AG20443 (cell line): Measurements from ENCODE around the gene KCNJ1.

ENCODE experiments used
- DNase-seq: peaks from one replicate; pipeline ENCODE4 v3.0.0; 2012; ENCODE audit warnings: low spot score, mixed read lengths

The KCNJ1 gene

DNA sequence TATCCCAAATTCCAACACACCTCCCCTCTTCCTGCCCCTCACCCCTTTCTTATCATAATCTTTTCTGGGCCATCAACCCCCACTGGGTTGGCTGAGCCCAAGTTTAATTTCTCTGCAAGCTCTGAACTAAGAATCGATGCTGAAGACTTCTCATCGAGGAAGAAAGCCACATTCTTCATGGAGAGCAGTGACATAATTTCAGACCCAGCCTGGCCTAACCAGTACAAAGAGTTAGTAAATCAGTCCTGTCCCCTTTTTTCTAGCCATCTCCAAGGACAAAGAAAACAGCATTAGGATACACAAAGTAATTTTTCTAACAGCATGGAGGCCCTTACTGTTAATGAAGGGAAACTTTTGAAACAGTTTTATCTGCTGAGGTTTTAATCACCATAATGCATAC is 45.0 kb downstream of the KCNJ1 start:
- no peak for DNase-seq

DNA sequence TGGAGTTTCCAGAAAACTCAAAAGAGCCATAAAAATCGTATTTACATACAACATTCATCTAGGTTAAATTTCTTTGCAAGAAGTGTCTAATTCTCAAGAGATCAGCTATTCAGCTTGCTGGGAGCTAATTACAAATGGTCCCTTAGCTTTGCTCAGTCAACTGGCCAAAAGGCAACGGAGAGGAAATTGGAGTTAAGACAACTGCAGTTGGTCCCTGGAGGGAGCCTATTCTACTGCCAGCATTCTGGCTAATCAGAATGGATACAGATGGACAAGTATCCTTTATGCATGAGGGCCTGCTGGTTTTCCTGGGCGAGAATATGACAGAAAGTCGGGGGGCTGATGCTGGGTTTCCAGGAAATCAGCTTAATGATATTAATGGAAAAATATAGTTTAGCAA is 45.5 kb downstream of the KCNJ1 start:
- DNase-seq: no peak

DNA sequence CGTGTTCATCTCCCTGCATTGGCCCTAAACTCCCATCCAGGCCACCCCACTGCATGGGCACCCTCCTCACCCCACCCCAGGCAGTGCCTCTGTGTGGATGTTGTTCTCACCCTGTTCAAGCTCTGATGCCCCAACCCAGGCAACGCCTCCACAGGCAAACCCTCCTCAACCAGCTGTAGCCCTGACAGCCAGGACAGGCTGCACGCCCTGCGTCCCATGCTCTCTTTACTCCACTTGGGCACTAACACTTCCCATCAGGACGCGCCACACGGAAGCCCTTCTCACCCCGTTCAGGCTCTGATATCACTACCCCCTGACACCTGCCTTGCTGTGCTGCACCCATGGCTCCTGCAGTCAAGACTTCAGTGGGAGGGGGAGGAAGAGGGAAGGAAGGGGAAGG is 47.9 kb downstream of the KCNJ1 start:
- DNase-seq: no peak

DNA sequence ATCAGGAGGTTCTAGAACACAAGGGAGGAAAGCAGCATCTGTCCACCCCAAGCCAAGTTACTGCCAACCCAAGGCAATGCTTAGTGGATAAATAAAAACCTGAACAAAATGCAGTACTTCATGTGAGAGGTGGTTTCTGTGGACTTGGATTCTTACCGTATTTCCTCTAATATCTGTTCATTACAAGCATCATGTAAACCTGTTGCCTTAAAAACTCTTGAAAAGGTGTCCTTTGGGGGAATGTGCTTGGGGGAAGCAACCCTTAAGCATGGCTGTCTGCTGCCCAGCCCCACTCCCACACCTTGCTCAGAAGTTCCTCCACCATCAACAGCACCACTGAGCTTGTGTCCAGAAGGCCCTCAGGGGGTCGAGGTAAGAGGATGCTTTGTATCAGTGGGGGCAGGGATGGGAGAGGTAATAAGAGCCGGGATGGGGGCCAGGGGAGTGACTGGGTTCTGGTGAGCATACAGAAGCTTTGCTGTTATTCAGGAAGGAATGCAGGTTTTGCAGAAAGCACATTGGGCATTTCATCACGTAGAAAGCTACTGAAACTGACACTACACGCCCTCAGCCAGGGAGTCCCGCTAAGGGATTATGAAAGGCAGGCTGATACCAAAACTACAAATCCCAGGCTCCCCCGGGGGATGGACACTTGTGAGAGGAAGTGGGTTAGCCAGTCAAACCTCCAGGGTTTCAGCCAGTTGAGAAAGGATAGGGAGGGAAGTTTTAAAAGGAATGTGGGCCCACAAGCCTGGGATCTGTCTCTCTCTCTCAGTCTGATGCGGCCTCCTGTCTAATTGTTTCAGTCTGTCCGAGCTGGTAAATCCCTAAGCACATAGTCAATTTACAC is 52.0 kb downstream of the KCNJ1 start:
- DNase-seq: peak; percentile 94

DNA sequence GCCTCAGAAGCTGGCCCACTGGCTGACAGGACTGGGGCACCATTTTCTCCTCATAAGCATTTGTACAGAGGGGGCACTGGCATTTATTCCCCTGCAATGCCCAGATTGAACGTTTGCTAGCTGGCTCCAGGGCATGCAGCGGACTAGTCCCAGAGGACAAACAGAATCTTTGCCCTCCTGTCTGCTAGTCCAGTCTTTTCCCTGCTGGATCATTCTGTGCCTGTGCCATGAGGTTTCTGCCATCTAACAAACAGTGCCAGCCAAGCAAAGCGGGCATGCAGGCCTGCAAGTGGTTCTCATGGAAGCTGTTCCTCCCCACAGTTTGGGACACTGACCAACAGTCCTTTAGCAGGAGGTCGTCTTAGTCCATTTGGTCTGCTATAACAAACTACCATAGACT is 53.4 kb downstream of the KCNJ1 start:
- DNase-seq: no peak

DNA sequence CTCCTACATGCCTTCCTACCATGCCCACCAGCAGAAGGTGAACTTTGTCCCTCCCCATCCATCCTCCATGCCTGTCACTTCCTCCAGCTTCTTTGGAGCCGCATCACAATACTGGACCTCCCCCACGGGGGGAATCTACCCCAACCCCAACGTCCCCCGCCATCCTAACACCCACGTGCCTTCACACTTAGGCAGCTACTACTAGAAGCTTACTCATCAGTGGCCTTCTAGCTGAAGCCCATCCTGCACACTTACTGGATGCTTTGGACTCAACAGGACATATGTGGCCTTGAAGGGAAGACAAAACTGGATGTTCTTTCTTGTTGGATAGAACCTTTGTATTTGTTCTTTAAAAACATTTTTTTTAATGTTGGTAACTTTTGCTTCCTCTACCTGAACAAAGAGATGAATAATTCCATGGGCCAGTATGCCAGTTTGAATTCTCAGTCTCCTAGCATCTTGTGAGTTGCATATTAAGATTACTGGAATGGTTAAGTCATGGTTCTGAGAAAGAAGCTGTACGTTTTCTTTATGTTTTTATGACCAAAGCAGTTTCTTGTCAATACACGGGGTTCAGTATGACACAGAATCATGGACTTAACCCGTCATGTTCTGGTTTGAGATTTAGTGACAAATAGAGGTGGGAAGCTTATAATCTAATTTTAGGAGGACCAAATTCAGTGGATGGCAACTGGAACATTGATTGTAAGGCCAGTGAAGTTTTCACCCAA is 56.1 kb downstream of the KCNJ1 start:
- no peak for DNase-seq

DNA sequence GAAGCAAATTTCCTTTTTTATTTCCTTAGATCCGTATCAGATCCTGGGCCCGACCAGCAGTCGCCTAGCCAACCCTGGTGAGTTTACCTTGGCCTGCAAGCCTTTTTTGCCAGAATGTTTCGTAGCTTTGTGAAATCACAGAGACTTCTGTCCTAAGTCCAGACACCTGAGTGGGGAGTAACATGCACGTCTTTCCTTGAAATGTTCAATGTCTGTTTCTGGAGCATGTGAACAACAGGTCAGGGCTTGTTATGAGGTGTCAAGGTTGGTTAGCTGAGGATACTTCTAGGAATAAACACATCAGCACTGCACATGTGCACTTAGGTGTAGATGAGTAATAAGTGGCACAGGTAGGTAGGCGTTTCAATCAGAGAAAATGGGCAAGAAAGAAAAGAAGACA is 58.0 kb downstream of the KCNJ1 start:
- no peak for DNase-seq

DNA sequence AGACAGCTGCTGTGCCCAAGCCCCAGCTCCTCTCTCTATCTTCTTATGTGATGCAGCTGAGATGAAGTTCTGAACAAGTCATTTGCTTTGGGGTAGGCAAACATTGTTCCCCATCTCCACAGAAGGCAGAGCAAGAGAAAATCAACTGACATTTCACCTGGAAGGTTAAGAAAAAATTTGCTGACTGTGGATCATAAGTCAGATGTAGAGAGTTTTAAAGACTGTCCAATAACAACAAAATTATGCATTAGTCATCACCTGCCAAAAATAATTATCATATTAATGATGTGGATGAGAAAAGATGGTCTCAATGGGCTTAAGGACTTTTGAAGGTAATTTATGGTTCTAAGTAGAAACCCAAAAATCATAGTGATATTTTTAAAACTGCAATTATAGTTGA is 59.2 kb downstream of the KCNJ1 start:
- DNase-seq: no peak

DNA sequence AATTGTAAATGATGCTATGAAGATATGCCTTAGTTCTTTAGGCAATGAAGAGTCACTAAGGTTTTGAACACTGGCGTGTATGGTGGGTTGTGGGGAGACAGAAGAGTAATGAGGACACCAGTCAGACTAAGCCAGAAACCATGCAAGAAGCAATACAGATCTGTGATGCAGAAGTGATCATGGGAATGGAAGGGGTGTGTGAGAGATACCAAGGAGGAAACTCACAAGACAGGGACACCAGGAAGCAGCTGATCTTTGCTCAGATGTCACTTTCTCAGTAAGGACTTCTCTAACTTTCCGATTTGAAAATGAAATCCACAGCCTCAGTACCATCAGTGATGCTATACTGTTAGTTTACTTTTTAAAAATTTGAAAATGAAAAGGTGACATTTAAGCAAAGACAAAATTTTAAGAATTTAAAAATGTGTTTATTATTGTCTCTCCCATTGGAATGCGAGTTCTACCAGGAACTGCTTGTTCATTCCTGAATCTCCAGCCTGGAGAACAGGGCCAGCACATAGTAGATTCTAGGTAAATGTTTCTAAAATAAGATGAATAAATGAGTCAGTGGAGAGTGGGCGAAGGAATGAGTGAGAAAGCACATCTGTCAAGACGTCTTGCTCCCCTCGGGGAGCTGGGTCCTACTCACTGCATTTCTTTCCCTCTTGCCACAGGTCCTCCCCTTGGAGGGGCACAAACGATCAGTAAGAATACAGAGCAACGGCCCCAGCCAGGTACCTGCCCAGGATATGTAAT is 60.4 kb downstream of the KCNJ1 start:
- no peak for DNase-seq

DNA sequence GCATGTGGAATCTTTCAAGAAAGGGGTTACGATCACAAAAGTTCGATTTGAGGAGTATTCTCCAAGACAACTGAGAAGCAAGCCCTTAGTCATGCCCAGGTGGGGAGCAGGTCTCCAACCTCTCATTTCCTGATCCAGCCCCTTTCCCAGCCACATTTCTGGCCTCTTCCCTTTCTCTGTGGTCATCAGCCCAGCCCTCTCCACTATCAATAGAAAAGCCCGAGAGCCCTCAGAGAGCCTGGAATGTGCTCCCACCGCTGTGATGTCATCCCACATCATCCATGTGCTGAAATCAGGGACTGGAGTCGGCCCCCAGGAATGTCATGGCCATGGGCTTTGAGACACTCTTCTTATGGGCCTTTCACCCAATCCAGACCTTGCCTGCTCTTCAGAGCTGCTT is 62.6 kb downstream of the KCNJ1 start:
- peak; percentile 40 for DNase-seq

DNA sequence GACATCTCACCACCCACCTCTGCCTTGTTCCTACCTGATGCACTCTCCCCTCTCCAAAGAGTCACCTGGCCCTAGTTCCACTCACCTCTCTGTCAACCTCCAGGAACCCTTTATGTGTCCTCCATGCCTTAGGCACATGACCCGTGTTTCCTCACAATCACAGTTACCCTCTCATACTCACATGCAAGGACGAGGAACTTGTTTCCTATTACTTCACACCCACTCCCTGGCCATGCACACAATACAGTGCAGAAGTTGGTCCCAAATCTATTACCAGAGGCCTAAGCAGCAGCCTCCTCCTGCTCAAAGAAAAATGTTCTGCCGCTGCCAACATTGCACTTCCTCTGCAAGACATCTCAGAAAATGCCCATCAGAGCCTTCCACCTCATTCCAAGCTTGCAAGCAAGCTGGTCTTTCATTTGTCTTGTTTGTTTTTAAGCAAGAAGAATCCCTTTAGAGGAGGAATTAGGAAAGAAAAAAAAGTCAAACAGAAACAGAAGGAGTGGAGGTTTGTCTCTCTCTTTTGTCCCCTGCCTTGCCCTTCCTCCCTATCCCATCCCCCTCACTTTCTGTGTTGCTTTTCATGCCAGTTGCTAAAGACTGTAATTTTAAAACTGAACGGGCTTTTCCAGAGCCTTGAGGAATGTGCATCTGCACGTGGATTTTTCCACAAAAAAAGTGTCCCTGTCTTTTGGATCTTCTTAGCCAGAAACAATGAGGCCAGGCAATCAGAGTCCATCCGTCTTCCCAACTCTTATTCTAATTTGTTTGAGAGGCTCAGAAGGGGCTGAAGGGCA is 63.4 kb downstream of the KCNJ1 start:
- no peak for DNase-seq

DNA sequence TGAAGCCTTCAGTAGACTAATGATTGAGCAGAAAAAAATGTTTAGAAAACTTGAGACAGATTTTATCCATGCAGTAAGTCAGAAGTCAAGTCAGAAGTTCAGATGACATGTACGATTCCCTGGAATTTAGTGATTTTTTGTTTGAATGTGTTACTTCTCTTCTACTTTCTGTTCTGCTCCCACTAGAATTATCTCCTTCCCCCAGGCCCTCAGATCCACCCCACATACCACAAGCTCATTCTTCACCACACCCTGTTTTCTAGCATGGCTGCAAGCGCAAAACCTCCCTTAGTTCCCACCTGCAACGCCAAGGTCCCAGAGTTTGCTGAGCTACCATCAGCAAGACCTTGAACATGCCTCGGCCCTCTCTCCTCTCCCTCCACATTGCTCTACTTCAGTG is 64.1 kb downstream of the KCNJ1 start:
- no peak for DNase-seq

DNA sequence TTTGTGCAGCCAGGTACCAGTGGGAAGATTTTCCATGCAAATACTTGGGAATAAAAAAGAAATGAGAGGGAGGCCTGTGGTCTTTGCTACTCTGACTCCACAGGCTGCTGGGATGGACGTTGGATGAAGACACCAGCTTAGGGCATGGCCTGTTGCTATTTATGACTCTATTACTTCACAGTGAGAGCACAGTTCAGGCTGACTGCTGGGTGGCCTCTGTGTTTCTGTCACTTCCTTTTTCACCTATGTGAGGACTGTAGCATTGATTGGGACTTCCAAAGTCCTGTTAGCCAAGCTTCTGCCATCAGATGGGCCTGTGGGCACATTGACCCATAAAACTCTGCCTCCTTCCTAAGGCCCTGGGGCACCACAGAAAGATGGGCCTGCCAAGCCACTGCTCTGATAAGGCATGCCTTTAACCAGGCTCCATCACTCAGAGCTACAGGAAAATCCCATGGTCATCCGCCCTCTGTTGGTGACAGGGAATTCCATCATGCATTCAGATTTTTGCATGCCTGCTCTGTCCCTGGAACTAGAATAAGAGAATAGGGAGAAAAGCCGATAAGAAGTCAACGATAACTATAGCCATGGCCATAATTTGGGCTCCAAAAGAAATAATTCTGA is 64.6 kb downstream of the KCNJ1 start:
- DNase-seq: peak; percentile 40

DNA sequence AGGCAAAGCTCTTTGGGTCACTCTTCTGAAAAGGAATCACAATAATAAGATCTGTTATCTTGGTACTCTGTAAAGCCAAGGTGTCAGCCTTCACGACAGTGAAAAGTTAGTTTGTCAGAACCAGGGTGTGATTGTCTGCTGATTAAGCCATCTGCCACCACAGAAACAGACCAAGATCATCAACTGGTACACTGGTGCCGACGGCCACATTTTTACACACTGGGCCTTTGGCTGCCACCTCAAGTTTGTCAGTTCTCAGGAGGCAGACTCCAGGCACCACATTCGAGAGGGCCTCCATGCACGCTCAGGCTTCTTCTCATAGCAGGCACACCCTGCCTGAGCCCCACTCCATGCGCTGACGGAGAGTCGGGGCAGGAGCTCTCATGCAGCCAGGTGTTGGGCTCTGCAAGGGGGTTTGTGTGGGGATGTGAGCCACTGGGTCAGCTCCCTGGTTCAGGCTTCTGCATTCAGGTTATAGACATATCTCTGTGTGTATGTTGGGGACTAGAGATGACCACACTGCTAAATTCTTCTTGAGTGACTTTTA is 66.2 kb downstream of the KCNJ1 start:
- no peak for DNase-seq

DNA sequence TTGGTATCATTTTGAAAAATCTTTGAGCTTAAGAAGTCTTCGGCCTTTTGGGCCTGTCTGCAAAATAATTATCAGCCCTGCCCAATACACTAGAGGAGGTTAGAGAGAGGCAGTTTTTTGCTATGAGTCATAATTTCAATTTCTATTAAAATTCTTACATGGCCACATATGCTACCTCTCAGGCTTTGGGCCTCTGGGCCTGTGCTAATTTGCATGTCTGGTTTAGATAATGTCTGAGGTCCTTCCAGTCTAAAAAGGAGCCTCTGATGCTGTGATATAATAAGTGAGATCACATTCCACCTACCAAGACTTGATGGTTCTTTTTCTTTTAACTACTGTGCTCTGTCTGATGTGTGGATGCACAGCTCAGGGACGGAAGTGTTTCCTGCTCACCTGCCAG is 70.8 kb downstream of the KCNJ1 start:
- peak; percentile 63 for DNase-seq

DNA sequence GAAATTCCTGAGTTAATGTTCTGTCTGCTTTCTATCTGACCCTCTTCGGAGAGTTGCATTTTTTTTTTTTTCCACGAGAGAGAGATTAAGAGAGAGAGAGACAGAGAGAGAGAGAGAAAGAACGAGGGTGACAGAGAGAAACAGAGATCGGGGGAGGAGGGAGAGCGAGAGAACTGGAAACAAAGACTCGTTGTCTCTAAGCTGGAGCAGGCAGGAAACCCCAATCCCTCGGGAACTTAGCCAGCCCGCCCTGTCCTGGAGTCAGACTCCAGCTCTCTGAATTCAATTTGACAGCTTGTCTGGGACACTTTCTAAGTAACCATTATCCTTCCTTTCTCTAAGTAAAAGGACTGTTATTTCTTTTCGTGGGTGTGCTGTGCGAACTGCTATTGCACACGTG is 76.9 kb downstream of the KCNJ1 start:
- peak; percentile 47 for DNase-seq

DNA sequence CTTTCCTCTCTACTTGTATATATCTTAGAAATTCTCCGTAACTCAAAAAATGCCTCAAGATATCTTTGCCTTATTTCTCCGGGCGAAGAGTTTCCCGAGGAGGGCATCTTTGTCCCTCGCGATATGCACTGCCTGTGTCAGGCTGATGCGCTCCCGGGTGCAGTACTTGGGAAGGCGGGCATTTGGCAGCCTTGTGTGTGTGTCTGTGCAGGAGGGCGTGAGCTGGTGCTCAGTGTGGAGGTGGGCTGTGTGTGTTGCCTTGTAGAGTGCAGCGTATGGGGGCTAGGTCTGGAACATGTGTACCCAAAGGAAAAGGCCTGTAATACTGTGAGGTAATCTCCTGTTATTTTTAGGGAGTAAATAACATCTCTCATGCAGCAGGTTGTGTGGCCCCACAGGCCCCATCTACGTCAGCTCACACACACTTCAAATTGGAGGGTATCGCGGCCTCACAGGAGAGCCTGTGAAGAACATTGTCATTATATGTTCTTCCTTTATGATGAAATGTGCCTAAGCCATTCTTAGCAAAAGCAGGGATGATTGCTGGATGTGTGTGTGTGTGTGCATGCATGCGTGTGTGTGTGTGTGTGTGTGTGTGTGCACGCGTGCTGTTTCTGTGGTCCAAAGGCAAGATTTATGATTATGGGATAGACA is 77.5 kb downstream of the KCNJ1 start:
- no peak for DNase-seq
